ENCODE measurements around the gene RAB40B.

Gene RAB40B

DNA sequence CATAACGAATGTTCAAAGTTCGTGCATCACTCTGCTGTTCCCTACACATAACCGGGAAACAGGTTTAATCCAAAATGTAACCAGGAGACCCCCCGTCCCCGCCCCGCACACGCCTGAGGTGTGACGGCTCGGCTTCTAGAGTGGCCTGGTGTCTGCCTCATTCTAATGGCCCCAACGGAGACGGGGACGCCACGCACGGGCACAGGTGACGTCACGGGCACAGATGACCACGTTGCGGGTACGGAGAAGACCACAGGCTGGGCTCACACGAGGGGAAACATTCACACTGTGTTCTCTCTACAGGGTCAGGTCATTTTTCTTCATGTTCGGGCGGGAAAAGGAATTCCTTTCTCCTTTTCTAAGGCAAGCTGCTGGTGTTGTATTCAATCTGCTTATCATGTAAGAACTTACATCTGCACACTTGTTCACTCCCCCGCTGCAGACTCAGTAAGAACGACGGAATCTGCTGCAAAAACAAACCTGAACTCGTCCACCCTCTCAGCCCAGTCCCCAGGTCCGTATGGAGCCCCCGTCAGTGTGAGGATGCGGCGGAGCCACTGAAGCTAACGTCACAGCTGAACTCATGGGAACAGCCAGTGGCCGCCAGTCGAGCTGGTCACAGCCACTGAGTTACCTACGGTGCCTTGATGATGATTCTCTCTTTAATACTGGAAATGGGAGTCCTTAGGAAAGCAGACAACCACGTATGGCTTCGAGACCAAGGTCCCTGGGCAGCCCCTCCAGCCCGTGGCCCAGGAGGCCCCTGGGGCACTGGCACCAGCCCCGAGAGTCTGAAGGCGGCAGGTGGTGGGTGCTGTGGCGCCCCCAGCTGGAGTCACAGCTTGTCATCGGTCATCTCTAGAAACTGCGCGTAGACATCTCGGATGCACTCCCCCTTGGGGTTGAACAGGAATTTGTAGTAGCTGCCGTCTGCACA is 83.1 kb downstream of the RAB40B start:
- no peak for DNase-seq (ENCODE audit: low spot score)

DNA sequence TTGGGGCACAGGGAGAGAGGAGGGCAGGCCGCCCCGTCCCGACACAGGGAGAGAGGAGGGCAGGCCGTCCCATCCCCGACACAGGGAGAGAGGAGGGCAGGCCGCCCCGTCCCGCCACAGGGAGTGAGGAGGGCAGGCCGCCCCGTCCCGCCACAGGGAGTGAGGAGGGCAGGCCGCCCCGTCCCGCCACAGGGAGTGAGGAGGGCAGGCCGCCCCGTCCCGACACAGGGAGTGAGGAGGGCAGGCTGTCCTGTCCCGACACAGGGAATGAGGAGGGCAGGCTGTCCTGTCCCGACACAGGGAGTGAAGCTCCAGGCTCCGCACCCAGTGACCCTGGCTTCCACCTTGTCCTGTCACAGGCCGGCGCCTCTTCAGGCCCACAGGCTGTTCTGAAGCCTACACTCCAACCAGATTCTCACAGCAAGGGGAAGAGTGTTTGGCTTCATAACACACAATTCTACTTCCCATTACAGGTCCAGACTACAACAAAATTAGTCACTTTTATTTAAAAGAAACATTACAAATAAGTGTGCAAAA is 84.3 kb downstream of the RAB40B start:
- no peak for DNase-seq (ENCODE audit: low spot score)

- peak; percentile 56 for DNase-seq (ENCODE audit: low spot score)
Observed at GRCh38 chr17:82613283-82614094, 85.0 kb downstream of the RAB40B start.

GRCh38 chr17:82611140-82612058 is 87.1 kb downstream of the RAB40B start:
- peak; percentile 91 for DNase-seq (ENCODE audit: low spot score)

DNA sequence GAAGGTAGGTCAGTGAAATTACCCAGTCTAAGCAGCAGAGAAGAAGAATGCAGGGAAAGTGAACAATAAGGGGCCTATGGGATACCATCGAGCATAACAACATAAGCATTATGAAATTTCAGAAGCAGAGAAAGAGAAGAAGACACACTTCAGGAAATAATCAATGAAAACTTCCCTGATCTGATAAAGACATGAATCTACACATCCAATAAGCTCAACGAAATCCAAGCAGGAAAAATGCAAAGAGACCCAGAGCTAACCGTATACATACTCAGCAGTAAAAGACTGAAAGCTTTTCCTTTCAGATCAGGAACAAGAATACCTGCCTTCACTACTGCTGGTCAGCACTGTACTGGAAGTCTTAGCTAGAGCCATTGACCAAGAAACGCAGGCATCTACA is 88.8 kb downstream of the RAB40B start:
- no peak for DNase-seq (ENCODE audit: low spot score)

- DNase-seq (ENCODE audit: low spot score), result no peak
Observed at GRCh38 chr17:82608816-82609215, 89.7 kb downstream of the RAB40B start.

GRCh38 chr17:82605939-82606600 is 92.4 kb downstream of the RAB40B start:
- DNase-seq (ENCODE audit: low spot score), result no peak

All from D341Med (cell line).